ENCODE data around the gene ZSCAN26.
"Not testable (repeated sequence)": the region's sequence is repeated elsewhere in the genome, so short reads cannot be mapped to it uniquely, and the experiment has no call there.

The ZSCAN26 gene

GRCh38 chr6:28303570-28303969, 36.6 kb downstream of the ZSCAN26 start:
- no peak for TF ChIP-seq CTCF (IDR thresholded peaks at IDR 0.05; ENCODE audit: low read depth, low read length)
- no peak for DNase-seq (ENCODE audit: extremely low read depth, low read depth)

- not testable (repeated sequence) for DNase-seq (ENCODE audit: extremely low read depth, low read depth)
Measured at GRCh38 chr6:28306363-28306762, 39.4 kb downstream of the ZSCAN26 start.

- TF ChIP-seq CTCF (IDR thresholded peaks at IDR 0.05; ENCODE audit: low read depth, low read length), result no peak
- no peak for DNase-seq (ENCODE audit: extremely low read depth, low read depth)
Measured at GRCh38 chr6:28311139-28311823, 44.3 kb downstream of the ZSCAN26 start.

- no peak for DNase-seq (ENCODE audit: extremely low read depth, low read depth)
- no peak for TF ChIP-seq CTCF (IDR thresholded peaks at IDR 0.05; ENCODE audit: low read depth, low read length)
Measured at GRCh38 chr6:28312939-28313338, 46.0 kb downstream of the ZSCAN26 start.

- TF ChIP-seq CTCF (IDR thresholded peaks at IDR 0.05; ENCODE audit: low read depth, low read length), result no peak
- DNase-seq (ENCODE audit: extremely low read depth, low read depth), result no peak
Measured at GRCh38 chr6:28315628-28316027, 48.7 kb downstream of the ZSCAN26 start.

- not testable (repeated sequence) for DNase-seq (ENCODE audit: extremely low read depth, low read depth)
Measured at GRCh38 chr6:28317866-28318265, 50.9 kb downstream of the ZSCAN26 start.

- no peak for TF ChIP-seq CTCF (IDR thresholded peaks at IDR 0.05; ENCODE audit: low read depth, low read length)
- no peak for DNase-seq (ENCODE audit: extremely low read depth, low read depth)
Measured at GRCh38 chr6:28322661-28323060, 55.7 kb downstream of the ZSCAN26 start.

- TF ChIP-seq CTCF (IDR thresholded peaks at IDR 0.05; ENCODE audit: low read depth, low read length), result no peak
- DNase-seq (ENCODE audit: extremely low read depth, low read depth), result no peak
Measured at GRCh38 chr6:28323813-28324424, 57.0 kb downstream of the ZSCAN26 start.
